EH (cell line): Measurements from ENCODE around the gene FAM219A.

Experiments used
- DNase-seq: peaks from one replicate; pipeline ENCODE4 v3.0.0-alpha.2; 2015; ENCODE audit warnings: low read depth

Gene FAM219A

DNA sequence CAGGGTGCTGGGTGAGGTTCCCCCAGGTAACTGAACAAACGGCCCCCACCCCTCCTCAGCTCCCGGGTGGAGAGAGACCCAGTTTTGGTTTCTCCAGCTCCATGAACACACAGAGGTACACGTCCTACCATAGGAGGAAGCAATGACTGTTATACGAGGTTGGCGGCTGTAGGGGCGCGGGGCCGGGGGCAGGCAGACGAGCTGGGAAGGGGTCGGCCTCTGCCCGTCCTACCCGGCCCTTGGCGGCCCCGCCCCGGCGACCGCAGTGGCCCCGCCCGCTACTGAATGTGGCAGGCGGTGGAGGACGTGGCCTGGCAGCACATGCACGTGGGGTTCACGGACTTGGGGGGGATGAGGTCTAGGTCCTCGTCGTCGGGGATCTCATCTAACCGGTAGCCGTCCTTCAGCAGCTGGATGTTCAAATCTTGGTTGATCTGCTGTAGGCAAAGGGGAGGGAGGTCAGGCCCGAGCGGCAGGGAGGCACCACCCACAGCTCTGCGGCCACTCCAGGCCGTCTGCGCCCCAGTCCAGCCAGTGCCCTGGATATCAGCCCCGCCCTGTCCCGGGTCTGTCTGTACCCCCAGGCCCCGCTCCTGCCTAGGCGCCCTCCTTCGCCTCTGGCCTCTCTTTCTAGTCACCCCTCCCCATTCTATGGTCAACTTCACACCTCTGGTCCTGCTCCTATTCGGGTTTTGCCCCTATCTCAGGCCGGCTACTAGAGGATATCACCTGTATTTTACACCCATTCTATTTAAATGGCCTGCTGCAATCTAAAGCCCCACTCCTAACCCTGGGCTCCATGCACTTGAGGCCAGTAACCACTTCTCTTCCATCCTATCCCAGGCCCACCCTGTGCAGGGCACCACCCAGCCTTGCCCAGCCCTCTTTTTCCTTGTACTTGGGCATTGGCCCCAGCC, 57.4 kb downstream of the FAM219A start:
- DNase-seq, result no peak

- DNase-seq, result no peak
Observed at GRCh38 chr9:34400275-34400674, 58.1 kb downstream of the FAM219A start.

GRCh38 chr9:34399729-34400128, 58.6 kb downstream of the FAM219A start:
- DNase-seq, result no peak

DNA sequence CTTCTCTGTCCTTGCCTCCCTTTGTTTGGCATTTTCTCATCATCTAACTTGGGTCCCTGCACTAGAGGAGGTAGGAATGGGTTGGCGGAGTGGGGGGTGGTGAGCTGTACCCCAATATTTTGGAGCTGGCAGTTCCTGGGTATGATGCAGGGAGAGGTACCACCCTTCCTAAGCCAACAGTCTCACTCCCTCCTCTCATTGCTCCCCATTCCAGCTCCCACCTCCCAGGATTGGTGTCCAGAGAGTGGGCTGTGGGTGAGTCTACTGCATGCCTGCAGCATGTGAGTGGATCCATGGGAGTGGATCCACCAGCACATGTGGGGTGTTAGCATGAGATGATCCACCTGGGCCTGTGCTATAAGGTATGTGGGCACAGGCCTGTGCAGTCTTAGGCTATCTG, 59.5 kb downstream of the FAM219A start:
- DNase-seq, result no peak

DNA sequence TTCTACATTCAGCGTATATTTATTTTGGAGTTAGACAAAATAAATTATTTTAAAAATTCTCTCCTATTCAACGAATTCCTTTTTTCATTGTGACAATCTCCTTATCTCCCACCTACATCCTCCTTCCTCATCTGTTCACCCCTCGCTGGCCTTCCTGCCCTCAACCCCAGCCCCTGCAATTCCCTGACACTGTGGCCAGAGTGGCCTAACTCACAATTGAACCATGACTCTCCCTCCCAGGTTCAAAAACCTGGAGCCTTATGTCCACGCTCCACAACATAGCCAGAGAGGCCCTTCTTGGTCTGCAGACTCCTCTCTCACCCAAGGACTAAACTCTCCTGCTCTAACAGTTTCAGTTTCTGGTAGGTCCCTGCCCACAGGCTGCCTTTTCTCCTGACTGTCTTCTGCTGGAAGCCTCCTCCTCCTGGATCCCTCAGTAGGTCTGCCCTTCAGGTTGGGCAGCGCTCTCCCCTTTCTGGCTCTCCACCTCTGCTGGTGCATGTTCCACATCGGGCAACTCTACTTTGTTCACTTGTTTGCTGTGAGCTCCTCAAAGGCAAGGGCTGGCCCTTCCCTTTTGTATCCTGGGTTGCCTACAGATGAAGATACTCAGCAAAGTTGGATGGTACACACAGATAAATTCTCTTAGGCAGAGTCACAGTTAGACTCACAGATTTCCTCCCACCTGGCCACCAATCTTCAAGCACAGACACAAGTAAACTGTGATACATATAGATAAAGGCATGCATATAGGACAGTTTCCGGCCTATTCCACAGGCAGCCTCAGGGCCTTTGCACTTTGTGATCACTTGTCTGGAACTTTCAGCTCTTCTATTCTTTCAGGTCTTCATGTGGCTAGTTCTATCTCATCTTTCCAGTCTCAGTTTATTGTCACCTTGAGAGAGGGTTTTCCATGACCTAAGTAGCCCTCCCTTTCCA, 61.8 kb downstream of the FAM219A start:
- DNase-seq, result no peak

- no peak for DNase-seq
Observed at GRCh38 chr9:34392511-34392910, 65.9 kb downstream of the FAM219A start.

DNA sequence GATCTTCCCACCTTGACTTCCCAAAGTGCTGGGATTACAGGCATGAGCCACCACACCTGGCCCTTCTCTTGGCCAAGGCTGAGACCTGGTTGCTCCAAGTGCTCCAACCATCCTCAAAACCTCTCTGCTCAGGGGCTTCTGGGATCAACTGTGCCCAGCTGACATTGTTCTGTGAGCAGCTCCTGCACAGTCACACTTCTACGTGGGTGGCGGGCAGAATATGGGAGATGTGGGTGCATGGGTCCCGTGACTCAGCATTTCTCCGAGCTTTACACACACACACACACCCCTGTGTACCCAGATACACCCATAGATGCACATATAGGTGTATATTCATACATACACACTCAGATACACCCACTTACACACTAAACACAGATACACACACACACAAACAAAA, 71.1 kb downstream of the FAM219A start:
- no peak for DNase-seq

DNA sequence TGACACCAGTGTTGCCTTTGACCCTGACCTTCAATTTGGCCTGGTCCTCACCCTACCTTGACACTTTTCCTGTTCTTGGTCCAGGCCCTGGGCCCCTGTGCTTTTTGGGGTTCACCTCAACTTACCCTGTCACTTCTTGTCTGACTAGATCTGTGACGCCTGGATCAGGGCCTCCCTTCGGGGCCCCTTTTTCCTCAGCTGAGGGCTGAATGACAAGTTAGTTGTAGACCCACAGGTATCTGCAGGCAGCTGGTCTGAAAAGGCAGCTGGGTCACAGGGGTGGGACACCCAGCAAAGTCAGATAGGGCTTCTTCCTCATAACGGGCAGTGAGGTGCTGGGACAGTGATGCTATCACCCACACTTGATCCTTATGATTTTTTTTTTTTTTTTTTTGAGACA, 71.7 kb downstream of the FAM219A start:
- no peak for DNase-seq

- DNase-seq, result no peak
Observed at GRCh38 chr9:34385561-34386230, 72.7 kb downstream of the FAM219A start.

- DNase-seq, result no peak
Observed at GRCh38 chr9:34384368-34385165, 73.8 kb downstream of the FAM219A start.

DNA sequence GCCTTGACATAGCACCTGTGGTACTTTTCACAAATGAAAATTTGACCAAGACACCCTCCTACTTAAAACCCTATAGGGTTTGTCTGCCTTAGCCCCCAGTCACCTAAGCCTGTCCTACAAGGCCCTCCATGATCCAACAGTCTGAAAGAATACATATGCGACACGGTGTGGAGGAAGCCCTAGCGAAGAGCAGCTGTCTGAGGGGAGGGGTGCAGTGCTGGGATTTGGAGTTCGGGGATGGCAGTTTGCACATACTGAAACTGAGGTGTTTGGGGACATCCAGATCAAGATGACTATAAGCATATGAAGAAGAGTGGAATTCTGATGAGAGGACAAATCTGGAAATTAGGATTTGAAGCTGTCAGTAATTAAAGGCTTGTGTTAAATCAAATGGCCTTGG, 74.5 kb downstream of the FAM219A start:
- no peak for DNase-seq

DNA sequence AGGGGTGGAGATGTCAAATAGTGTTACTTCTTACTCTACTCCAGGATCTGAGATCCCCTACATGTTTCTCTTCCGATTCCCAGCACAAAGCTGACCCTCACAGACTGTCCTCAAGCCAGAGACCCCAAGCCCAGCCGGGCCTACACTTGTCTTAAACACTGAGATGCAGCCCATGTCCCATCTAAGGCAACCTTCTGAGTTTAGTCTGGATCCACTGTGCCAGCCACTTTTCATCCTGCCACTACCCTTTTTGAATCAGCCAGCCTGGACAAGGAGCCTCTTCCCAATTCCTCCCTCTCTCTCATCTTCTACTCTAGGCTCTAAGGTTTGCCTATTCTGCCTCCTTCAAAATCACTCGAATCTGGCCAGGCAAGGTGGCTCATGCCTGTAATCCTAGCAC, 75.5 kb downstream of the FAM219A start:
- no peak for DNase-seq

- DNase-seq, result no peak
Observed at GRCh38 chr9:34382054-34382453, 76.3 kb downstream of the FAM219A start.

- no peak for DNase-seq
Observed at GRCh38 chr9:34381323-34381722, 77.0 kb downstream of the FAM219A start.

DNA sequence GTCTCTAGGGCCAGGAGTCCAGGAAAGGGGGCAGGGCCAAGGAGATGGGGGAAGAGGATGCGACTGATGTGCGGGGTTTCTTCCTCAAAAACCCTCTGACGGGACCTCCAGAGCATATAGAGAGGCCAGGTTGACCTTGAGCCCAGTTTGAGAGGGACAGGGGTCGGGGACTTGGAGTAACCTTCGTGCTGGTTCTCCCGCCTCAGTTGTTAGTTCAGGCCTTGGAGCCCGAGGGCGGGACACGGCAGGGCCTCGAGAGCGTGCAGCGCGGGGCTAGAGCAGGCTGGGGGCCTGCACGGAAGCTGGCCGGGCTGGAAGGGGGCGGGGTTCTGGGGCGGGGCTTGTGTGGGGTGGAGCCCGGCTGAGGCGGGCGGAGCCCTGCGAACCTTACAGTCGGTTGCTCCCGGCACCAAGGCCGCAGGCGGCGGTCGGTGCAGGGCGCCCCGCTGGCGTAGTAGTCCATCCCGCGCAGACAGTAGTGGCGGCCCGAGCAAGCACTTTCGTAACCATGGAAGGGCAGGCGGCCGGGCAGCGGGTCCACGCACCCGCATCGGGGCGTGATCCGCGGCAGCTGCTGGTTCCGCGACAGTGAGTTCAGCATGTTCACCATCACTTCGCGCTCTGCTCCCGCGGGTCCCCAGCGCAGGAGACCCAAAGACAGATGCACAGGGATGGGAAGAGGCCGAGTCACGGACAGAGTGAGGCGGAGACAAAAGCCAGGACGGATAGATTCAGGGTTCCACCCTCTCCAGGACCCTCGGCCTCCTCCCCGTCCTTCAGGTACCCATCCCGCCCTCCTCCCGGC, 77.7 kb downstream of the FAM219A start:
- peak; percentile 82 for DNase-seq

- DNase-seq, result no peak
Observed at GRCh38 chr9:34380034-34380510, 78.3 kb downstream of the FAM219A start.

DNA sequence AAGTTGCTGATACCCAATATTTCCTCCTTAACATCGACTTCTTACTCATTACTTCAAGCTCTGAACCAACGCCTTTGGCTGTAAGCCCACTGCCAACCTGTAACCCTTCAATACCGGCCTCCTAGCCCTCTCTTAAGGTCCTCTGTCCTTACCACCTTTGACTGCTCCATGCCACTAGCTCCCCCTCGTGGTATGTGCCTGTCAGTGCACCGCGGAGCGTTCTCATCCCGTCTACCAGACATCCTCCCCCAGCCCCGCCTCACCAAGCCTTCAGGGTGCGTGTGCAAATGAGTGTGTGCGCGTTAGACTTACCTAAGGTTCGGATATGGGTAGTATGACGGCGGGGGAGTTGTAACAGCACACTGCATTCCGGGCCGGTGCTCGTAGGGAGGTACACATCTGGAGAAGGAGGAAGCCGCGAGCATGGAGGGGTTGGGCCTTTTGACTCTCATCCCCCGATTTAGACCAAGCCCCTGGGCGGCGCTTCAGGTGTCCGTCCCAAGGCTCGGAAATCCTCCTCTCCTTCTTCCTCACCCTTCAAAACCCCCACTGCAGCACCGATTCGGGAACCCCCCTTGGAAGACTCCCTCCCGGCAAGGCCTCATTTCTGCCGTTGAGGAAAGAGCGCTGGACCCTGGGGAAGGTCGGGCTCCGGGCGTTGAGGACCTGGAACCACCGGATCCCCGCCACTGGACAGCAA, 78.9 kb downstream of the FAM219A start:
- DNase-seq, result peak; percentile 82

- DNase-seq, result no peak
Observed at GRCh38 chr9:34378376-34379060, 79.9 kb downstream of the FAM219A start.

DNA sequence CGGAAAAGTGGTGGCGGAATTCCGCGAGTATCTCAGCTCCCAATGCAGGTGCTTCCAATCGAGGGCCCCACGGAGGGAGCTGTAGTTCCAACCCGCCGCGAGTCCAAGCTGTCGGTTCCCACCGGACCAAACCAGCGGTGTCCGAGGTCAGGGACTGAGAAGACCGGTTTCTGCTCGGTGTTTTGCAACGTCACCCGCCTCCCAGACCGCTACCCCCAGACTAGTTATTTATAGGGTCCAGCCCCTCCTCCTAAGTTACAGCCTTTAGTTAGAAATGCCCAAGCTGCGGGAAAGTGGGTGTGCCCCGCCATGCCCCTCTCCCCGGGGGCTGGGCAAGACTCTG, 81.0 kb downstream of the FAM219A start:
- DNase-seq, result no peak
